SK-N-SH treated with all-trans-retinoic acid at 6 μM for 48 hours (cell line): ENCODE measurements around the gene TTBK1.

Experiments used
- ATAC-seq: fragments of 200-7000 bp; cut with Tn5 transposase; 3 replicates; pipeline ENCODE4 v1.9.1; 2020; ENCODE audit warnings: mild to moderate bottlenecking, moderate library complexity
- ARNTL ChIP-seq: fragments of 450-650 bp; formaldehyde crosslinking; IDR thresholded peaks from 2 replicates; pipeline ENCODE4 v1.5.0; 2020; ENCODE audit warnings: low read depth, mild to moderate bottlenecking, moderate library complexity, borderline replicate concordance
- BACH2 ChIP-seq: fragments of 250-450 bp; sonication (Bioruptor Pico); IDR thresholded peaks from 2 replicates; pipeline ENCODE4 v1.9.0; 2021; ENCODE audit warnings: mild to moderate bottlenecking, borderline replicate concordance
- CSDC2 ChIP-seq: fragments of 250-450 bp; sonication (Bioruptor Pico); IDR thresholded peaks from 2 replicates; pipeline ENCODE4 v1.5.0; 2020; ENCODE audit warnings: mild to moderate bottlenecking, moderate library complexity
- CSRNP3 ChIP-seq: fragments of 250-450 bp; sonication (Bioruptor Pico); IDR thresholded peaks from 2 replicates; pipeline ENCODE4 v1.5.1; 2021; ENCODE audit warnings: mild to moderate bottlenecking, moderate library complexity
- ESRRG ChIP-seq: fragments of 250-450 bp; sonication (Bioruptor Pico); IDR thresholded peaks from 2 replicates; pipeline ENCODE4 v1.6.1; 2021; ENCODE audit warnings: mild to moderate bottlenecking
- GLIS3 ChIP-seq: fragments of 250-450 bp; sonication (Bioruptor Pico); IDR thresholded peaks from 2 replicates; pipeline ENCODE4 v1.5.0; 2020; ENCODE audit warnings: mild to moderate bottlenecking, moderate library complexity
- ISL1 ChIP-seq: fragments of 250-450 bp; sonication (Bioruptor Pico); IDR thresholded peaks from 2 replicates; pipeline ENCODE4 v2.1.2; 2022; ENCODE audit warnings: mild to moderate bottlenecking, moderate library complexity
- OSR1 ChIP-seq: fragments of 250-450 bp; sonication (Bioruptor Pico); IDR thresholded peaks from 2 replicates; pipeline ENCODE4 v1.8.0; 2022; ENCODE audit warnings: moderate library complexity, mild to moderate bottlenecking, inconsistent platforms
- PATZ1 ChIP-seq: fragments of 250-450 bp; sonication (Bioruptor Pico); IDR thresholded peaks from 2 replicates; pipeline ENCODE4 v1.8.0; 2020; ENCODE audit warnings: mild to moderate bottlenecking, moderate library complexity, borderline replicate concordance
- PPARA ChIP-seq: fragments of 250-450 bp; sonication (Bioruptor Pico); IDR thresholded peaks from 2 replicates; pipeline ENCODE4 v1.5.0; 2020; ENCODE audit warnings: mild to moderate bottlenecking, borderline replicate concordance
- RARB ChIP-seq: fragments of 250-450 bp; sonication (Bioruptor Pico); IDR thresholded peaks from 2 replicates; pipeline ENCODE4 v1.8.0; 2021; ENCODE audit warnings: mild to moderate bottlenecking, moderate library complexity
- SNAI2 ChIP-seq: fragments of 250-450 bp; sonication (Bioruptor Pico); IDR thresholded peaks from 2 replicates; pipeline ENCODE4 v1.5.0; 2020; ENCODE audit warnings: mild to moderate bottlenecking, moderate library complexity
- TCF4 ChIP-seq: fragments of 250-450 bp; sonication (Bioruptor Pico); IDR thresholded peaks from 2 replicates; pipeline ENCODE4 v1.8.0; 2021; ENCODE audit warnings: mild to moderate bottlenecking, moderate library complexity, borderline replicate concordance
- TOX ChIP-seq: fragments of 250-450 bp; sonication (Bioruptor Pico); IDR thresholded peaks from 2 replicates; pipeline ENCODE4 v1.8.0; 2021; ENCODE audit warnings: mild to moderate bottlenecking, moderate library complexity, borderline replicate concordance
- TSHZ2 ChIP-seq: fragments of 250-450 bp; sonication (Bioruptor Pico); IDR thresholded peaks from 2 replicates; pipeline ENCODE4 v1.5.0; 2020; ENCODE audit warnings: mild to moderate bottlenecking, moderate library complexity
- ZC3H10 ChIP-seq: fragments of 250-450 bp; sonication (Bioruptor Pico); IDR thresholded peaks from 2 replicates; pipeline ENCODE4 v1.5.1; 2021; ENCODE audit warnings: mild to moderate bottlenecking, moderate library complexity
- ZFP3 ChIP-seq: fragments of 250-450 bp; sonication (Bioruptor Pico); IDR thresholded peaks from 2 replicates; pipeline ENCODE4 v1.5.0; 2020; ENCODE audit warnings: mild to moderate bottlenecking, moderate library complexity
- ZFP30 ChIP-seq: fragments of 450-650 bp; formaldehyde crosslinking; IDR thresholded peaks from 2 replicates; pipeline ENCODE4 v1.5.0; 2022; ENCODE audit warnings: mild to moderate bottlenecking, moderate library complexity
- ZNF565 ChIP-seq: fragments of 450-650 bp; formaldehyde crosslinking; conservative IDR thresholded peaks from 2 replicates; pipeline ENCODE4 v1.5.0; 2020; ENCODE audit warnings: low read depth, mild to moderate bottlenecking, moderate library complexity
- ZNF70 ChIP-seq: fragments of 450-650 bp; formaldehyde crosslinking; IDR thresholded peaks from 2 replicates; pipeline ENCODE4 v1.5.0; 2020; ENCODE audit warnings: mild to moderate bottlenecking, moderate library complexity
- ZNF8 ChIP-seq: fragments of 450-650 bp; formaldehyde crosslinking; IDR thresholded peaks from 2 replicates; pipeline ENCODE4 v1.5.0; 2020; ENCODE audit warnings: mild to moderate bottlenecking, moderate library complexity
- TF ChIP-seq, protein P1 (sequence below): fragments of 250-450 bp; sonication (Bioruptor Pico); IDR thresholded peaks from 2 replicates; pipeline ENCODE4 v1.8.0; 2021; ENCODE audit warnings: low read depth, mild to moderate bottlenecking, moderate library complexity, borderline replicate concordance
- TF ChIP-seq, protein P2 (sequence below): fragments of 250-450 bp; sonication (Bioruptor Pico); IDR thresholded peaks from 2 replicates; pipeline ENCODE4 v1.5.1; 2020; ENCODE audit warnings: low read depth, mild to moderate bottlenecking, moderate library complexity

Gene TTBK1

DNA sequence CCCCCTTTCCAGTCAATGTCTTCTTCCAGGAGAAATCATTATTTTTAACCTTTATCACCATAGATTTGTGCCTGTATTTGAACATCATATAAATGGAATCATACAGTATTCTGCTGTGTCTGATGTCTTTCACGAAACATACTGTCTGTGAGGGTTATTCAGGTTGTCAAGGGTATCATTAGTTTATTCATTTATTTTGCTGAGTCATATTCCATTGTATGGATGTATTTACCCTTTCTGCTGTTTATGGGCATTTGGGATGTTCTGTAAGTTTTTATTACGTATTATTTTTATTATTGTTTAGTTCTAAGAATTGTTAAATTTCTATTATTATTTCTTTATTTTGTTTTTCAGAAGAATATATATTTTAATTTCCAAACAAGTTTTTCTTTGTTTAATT is 36.0 kb upstream of the TTBK1 start:
- ATAC-seq, result no peak
- TF ChIP-seq ZNF70 (CRISPR knock-in tag), result no peak
- TF ChIP-seq TOX (CRISPR knock-in tag), result no peak
- TF ChIP-seq SNAI2 (CRISPR knock-in tag), result no peak
- no peak for TF ChIP-seq GLIS3
- no peak for TF ChIP-seq PPARA (CRISPR knock-in tag)
- no peak for TF ChIP-seq ARNTL (CRISPR knock-in tag)
- no peak for TF ChIP-seq ZFP30 (CRISPR knock-in tag)
- TF ChIP-seq ZC3H10, result no peak
- no peak for TF ChIP-seq RARB (CRISPR knock-in tag)
- no peak for TF ChIP-seq ESRRG (CRISPR knock-in tag)
- TF ChIP-seq TCF4 (CRISPR knock-in tag), result no peak
- no peak for TF ChIP-seq BACH2 (CRISPR knock-in tag)
- no peak for TF ChIP-seq OSR1 (CRISPR knock-in tag)
- no peak for TF ChIP-seq ZNF8 (CRISPR knock-in tag)
- TF ChIP-seq, protein P1, sequence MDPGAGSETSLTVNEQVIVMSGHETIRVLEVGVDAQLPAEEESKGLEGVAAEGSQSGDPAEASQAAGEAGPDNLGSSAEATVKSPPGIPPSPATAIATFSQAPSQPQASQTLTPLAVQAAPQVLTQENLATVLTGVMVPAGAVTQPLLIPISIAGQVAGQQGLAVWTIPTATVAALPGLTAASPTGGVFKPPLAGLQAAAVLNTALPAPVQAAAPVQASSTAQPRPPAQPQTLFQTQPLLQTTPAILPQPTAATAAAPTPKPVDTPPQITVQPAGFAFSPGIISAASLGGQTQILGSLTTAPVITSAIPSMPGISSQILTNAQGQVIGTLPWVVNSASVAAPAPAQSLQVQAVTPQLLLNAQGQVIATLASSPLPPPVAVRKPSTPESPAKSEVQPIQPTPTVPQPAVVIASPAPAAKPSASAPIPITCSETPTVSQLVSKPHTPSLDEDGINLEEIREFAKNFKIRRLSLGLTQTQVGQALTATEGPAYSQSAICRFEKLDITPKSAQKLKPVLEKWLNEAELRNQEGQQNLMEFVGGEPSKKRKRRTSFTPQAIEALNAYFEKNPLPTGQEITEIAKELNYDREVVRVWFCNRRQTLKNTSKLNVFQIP (CRISPR knock-in tag), result no peak

DNA sequence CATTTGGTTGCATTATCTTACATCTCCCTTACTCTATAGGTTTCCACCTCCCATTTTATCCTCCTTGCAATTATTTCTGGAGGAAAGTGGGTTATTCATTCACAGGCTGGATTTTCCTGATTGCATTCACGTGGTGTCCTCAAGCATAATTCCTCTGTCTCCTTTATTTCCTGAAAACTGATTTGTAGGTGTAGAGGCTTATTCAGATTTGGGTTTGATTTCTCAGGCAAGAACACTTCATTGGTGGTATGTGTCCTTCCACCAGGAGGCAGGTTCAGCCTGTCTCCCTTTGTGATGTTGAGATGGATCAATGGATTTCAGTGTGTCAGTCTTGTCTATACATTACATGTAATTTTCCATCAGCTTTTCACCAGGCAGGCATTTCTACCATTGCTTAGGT is 31.3 kb upstream of the TTBK1 start:
- no peak for ATAC-seq

More for the DNA sequence above, 31.3 kb upstream of the TTBK1 start:
- no peak for TF ChIP-seq ZNF8 (CRISPR knock-in tag)
- TF ChIP-seq ESRRG (CRISPR knock-in tag), result no peak
- TF ChIP-seq ZFP30 (CRISPR knock-in tag), result no peak
- no peak for TF ChIP-seq PATZ1 (CRISPR knock-in tag)
- no peak for TF ChIP-seq CSRNP3
- no peak for TF ChIP-seq ZFP3
- no peak for TF ChIP-seq ISL1 (CRISPR knock-in tag)
- no peak for TF ChIP-seq TCF4 (CRISPR knock-in tag)
- no peak for TF ChIP-seq ARNTL (CRISPR knock-in tag)
- TF ChIP-seq, protein P1 (CRISPR knock-in tag), result no peak
- TF ChIP-seq ZNF565 (CRISPR knock-in tag), result no peak
- TF ChIP-seq, protein P2, sequence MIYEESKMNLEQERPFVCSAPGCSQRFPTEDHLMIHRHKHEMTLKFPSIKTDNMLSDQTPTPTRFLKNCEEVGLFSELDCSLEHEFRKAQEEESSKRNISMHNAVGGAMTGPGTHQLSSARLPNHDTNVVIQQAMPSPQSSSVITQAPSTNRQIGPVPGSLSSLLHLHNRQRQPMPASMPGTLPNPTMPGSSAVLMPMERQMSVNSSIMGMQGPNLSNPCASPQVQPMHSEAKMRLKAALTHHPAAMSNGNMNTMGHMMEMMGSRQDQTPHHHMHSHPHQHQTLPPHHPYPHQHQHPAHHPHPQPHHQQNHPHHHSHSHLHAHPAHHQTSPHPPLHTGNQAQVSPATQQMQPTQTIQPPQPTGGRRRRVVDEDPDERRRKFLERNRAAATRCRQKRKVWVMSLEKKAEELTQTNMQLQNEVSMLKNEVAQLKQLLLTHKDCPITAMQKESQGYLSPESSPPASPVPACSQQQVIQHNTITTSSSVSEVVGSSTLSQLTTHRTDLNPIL (CRISPR knock-in tag), result no peak
- TF ChIP-seq BACH2 (CRISPR knock-in tag), result no peak
- TF ChIP-seq PPARA (CRISPR knock-in tag), result no peak
- no peak for TF ChIP-seq OSR1 (CRISPR knock-in tag)
- no peak for TF ChIP-seq ZC3H10
- no peak for TF ChIP-seq TSHZ2 (CRISPR knock-in tag)
- no peak for TF ChIP-seq TOX (CRISPR knock-in tag)
- TF ChIP-seq CSDC2 (CRISPR knock-in tag), result no peak
- no peak for TF ChIP-seq SNAI2 (CRISPR knock-in tag)
